ENCODE results near the gene TBX1. TPM values are rescaled to one million over a fixed set of nuclear protein-coding genes. Genes with fewer than 3 reads are reported as not detected.

Gene TBX1
- total RNA-seq, 1 donor from 2014 or later: 0.56 TPM

DNA sequence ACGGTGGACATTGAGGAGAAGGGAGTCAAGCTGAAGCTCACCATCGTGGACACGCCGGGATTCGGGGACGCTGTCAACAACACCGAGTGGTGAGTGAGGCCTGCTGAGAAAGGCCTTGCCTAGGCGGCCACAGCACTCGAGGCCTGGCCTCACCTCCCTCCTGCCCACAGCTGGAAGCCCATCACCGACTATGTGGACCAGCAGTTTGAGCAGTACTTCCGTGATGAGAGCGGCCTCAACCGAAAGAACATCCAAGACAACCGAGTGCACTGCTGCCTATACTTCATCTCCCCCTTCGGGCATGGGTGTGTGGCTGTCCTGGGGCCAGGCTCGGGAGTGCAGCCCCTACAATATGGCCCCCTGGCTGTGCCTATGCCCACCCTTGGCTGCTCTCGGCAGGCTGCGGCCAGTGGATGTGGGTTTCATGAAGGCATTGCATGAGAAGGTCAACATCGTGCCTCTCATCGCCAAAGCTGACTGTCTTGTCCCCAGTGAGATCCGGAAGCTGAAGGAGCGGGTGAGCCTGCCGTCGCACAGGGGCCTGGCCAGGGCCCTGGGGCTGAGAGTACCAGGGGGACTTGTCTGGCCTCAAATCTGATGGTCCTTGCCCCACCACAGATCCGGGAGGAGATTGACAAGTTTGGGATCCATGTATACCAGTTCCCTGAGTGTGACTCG, 40.3 kb upstream of the TBX1 start:
- peaks cover 10% of the 10 kb centered on the region for H3K36me3 Mint-ChIP-seq (ENCODE audit: low read depth, unreplicated experiment)
- H3K4me3 Mint-ChIP-seq (ENCODE audit: unreplicated experiment): no peak overlapping the region
- peaks cover 33% of the 10 kb centered on the region for H3K27me3 Mint-ChIP-seq (ENCODE audit: unreplicated experiment)
- no peaks in the 10 kb centered on the region for H3K9me3 Mint-ChIP-seq (ENCODE audit: unreplicated experiment)
- H3K4me1 Mint-ChIP-seq (ENCODE audit: unreplicated experiment): peaks cover 14% of the 10 kb centered on the region
- TF ChIP-seq, protein P1, sequence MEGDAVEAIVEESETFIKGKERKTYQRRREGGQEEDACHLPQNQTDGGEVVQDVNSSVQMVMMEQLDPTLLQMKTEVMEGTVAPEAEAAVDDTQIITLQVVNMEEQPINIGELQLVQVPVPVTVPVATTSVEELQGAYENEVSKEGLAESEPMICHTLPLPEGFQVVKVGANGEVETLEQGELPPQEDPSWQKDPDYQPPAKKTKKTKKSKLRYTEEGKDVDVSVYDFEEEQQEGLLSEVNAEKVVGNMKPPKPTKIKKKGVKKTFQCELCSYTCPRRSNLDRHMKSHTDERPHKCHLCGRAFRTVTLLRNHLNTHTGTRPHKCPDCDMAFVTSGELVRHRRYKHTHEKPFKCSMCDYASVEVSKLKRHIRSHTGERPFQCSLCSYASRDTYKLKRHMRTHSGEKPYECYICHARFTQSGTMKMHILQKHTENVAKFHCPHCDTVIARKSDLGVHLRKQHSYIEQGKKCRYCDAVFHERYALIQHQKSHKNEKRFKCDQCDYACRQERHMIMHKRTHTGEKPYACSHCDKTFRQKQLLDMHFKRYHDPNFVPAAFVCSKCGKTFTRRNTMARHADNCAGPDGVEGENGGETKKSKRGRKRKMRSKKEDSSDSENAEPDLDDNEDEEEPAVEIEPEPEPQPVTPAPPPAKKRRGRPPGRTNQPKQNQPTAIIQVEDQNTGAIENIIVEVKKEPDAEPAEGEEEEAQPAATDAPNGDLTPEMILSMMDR (IDR thresholded peaks at IDR 0.05; ENCODE audit: unreplicated experiment): no peak
- DNase-seq (ENCODE audit: low spot score): no peak
- peak overlapping the region; percentile 16 for H3K27ac Mint-ChIP-seq (ENCODE audit: unreplicated experiment)

DNA sequence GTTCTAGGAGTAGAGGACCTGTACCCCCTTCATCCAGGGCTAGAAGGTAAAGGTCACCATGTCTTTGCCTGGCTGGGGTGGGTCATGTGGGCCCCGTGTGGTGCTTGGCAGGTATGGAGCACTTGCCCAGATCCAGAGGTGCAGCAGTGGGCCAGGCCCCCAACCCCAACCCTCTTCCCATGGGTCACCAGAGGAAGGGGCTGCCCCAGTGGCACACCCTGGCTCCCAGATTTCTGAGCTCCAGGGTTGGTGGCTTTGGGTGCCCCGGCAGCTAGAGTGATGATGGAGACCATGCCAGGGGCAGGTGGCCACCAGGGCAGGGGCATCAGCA, 39.6 kb upstream of the TBX1 start:
- peaks cover 12% of the 10 kb centered on the region for H3K36me3 Mint-ChIP-seq (ENCODE audit: low read depth, unreplicated experiment)
- H3K27ac Mint-ChIP-seq (ENCODE audit: unreplicated experiment): no peak overlapping the region
- H3K9me3 Mint-ChIP-seq (ENCODE audit: unreplicated experiment): no peaks in the 10 kb centered on the region
- H3K4me3 Mint-ChIP-seq (ENCODE audit: unreplicated experiment): no peak overlapping the region
- H3K27me3 Mint-ChIP-seq (ENCODE audit: unreplicated experiment): peaks cover 36% of the 10 kb centered on the region
- DNase-seq (ENCODE audit: low spot score): no peak
- H3K4me1 Mint-ChIP-seq (ENCODE audit: unreplicated experiment): peaks cover 17% of the 10 kb centered on the region
- TF ChIP-seq, protein P1 (IDR thresholded peaks at IDR 0.05; ENCODE audit: unreplicated experiment): no peak

DNA sequence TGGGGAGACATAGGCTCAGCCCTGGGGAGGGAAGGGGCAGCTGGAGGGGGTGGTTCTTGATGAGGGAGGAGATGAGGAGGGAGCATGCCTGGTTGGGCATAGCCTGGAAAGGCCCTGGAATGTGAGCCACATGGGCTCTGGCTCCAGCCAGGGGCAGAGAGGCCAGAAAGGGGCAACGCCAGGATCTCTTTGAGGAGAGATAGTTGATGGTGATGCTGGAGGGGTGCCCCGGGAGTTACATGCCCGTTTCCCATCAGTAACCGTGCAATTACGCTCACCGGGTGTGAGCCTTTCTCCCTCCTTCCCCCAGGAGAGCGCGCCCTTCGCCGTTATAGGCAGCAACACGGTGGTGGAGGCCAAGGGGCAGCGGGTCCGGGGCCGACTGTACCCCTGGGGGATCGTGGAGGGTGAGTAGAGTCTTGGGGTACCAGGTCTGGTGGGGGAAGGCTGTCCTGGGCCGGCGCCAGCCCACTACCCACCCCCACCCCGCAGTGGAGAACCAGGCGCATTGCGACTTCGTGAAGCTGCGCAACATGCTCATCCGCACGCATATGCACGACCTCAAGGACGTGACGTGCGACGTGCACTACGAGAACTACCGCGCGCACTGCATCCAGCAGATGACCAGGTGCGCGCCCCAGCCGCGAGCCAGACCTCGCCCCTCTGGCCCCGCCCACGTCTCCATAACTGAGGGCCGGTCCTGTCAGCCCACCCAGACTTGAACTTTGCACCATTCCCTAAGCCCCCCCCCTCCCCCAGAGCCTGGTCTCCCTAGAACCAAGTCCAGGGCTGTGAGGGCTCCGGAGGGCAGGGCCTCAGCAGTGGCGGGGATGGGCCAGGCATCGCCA, 39.0 kb upstream of the TBX1 start:
- H3K4me1 Mint-ChIP-seq (ENCODE audit: unreplicated experiment): peaks cover 17% of the 10 kb centered on the region
- no peaks in the 10 kb centered on the region for H3K9me3 Mint-ChIP-seq (ENCODE audit: unreplicated experiment)
- TF ChIP-seq, protein P1 (IDR thresholded peaks at IDR 0.05; ENCODE audit: unreplicated experiment): no peak
- no peak overlapping the region for H3K4me3 Mint-ChIP-seq (ENCODE audit: unreplicated experiment)
- H3K27me3 Mint-ChIP-seq (ENCODE audit: unreplicated experiment): peaks cover 33% of the 10 kb centered on the region
- DNase-seq (ENCODE audit: low spot score): no peak
- no peak overlapping the region for H3K27ac Mint-ChIP-seq (ENCODE audit: unreplicated experiment)
- H3K36me3 Mint-ChIP-seq (ENCODE audit: low read depth, unreplicated experiment): peaks cover 12% of the 10 kb centered on the region

DNA sequence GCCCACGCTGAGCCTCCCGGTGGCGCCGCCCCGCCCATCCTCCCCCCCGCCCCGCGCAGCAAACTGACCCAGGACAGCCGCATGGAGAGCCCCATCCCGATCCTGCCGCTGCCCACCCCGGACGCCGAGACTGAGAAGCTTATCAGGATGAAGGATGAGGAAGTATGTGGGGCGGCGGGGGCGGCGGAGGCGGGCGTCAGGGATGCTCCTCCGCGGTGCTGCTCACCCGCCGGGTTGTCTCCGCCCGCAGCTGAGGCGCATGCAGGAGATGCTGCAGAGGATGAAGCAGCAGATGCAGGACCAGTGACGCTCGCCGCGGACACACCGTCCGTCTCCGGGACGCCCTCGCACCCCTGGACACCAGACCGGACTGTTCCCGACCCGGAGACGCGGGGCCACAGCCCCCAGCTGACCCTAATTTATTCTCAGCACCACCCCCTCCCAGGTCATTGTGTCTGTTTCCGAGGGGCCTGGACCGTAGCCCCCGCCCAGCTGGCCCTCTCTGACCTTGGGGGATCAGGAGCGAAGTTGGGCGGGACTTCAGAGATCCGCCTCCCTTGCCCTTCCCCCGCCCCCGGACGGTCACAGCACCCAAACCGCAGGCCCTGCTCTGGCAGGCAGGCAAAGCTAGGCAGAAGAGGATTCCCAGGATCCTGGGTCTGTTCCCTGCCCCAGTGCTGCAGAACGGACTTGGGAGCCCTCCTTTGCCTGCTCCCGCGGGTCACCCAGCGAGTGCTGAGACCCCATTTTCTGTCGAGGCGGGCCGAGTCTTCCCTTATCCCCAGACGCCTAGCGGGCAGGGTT, 38.2 kb upstream of the TBX1 start:
- no peak overlapping the region for H3K4me3 Mint-ChIP-seq (ENCODE audit: unreplicated experiment)

More for the DNA sequence above, 38.2 kb upstream of the TBX1 start:
- TF ChIP-seq, protein P1 (IDR thresholded peaks at IDR 0.05; ENCODE audit: unreplicated experiment): no peak
- peaks cover 14% of the 10 kb centered on the region for H3K36me3 Mint-ChIP-seq (ENCODE audit: low read depth, unreplicated experiment)
- H3K27me3 Mint-ChIP-seq (ENCODE audit: unreplicated experiment): peaks cover 41% of the 10 kb centered on the region
- H3K4me1 Mint-ChIP-seq (ENCODE audit: unreplicated experiment): peaks cover 17% of the 10 kb centered on the region
- DNase-seq (ENCODE audit: low spot score): no peak
- no peak overlapping the region for H3K27ac Mint-ChIP-seq (ENCODE audit: unreplicated experiment)
- no peaks in the 10 kb centered on the region for H3K9me3 Mint-ChIP-seq (ENCODE audit: unreplicated experiment)

All from endothelial cell (in vitro differentiated cells).